Heart right ventricle (tissue), 16 donors: ENCODE measurements around the gene SH3TC2. TPM values are rescaled to one million over a fixed set of nuclear protein-coding genes. Genes with fewer than 3 reads are reported as not detected.

Experiments used
- ATAC-seq, 8 donors: fragments of 200-7000 bp; cut with Tn5 transposase; one replicate each; pipeline ENCODE4 v1.9.1; 2020; ENCODE audit warnings: mild to moderate bottlenecking in 8 of 8, moderate library complexity in 8 of 8, moderate number of reproducible peaks in 1 of 8
- DNase-seq, 2 donors: peaks; one replicate each; pipeline ENCODE4 v3.0.0-alpha.2; 2020
- H3K27ac ChIP-seq, 10 donors: fragments of 200-600 bp; sonication (generic) in 2 of 10; one replicate each; pipeline versions ENCODE4 v1.5.0 to v1.8.0; 2020 to 2022; ENCODE audit warnings: mild to moderate bottlenecking in 3 of 10
- H3K27me3 ChIP-seq, 7 donors: fragments of 200-600 bp; one replicate each; pipeline ENCODE4 v1.8.0; 2021 to 2022; ENCODE audit warnings: mild to moderate bottlenecking in 2 of 7
- H3K36me3 ChIP-seq, 9 donors: fragments of 200-600 bp; sonication (generic) in 1 of 9; one replicate each; pipeline versions ENCODE4 v1.5.0 to v1.8.0; 2020 to 2022; ENCODE audit warnings: mild to moderate bottlenecking in 2 of 9
- H3K4me1 ChIP-seq, 9 donors: fragments of 200-600 bp; sonication (generic) in 1 of 9; one replicate each; pipeline versions ENCODE4 v1.5.0 to v1.8.0; 2020 to 2022; ENCODE audit warnings: mild to moderate bottlenecking in 4 of 9
- H3K4me3 ChIP-seq, 10 donors: fragments of 200-600 bp; sonication (generic) in 2 of 10; one replicate each; pipeline versions ENCODE4 v1.5.0 to v1.8.0; 2020 to 2022; ENCODE audit warnings: mild to moderate bottlenecking in 7 of 10, moderate library complexity in 2 of 10
- H3K9me3 ChIP-seq, 11 donors: fragments of 200-600 bp in 10 of 11; sonication (generic) in 2 of 11; one replicate each; pipeline versions ENCODE4 v1.5.0 to v1.8.0; 2013 to 2022; ENCODE audit warnings: mild to moderate bottlenecking in 2 of 11, control low read depth in 1 of 11, moderate library complexity in 1 of 11
- CTCF ChIP-seq, 9 donors: fragments of 200-600 bp; sonication (generic) in 2 of 9; IDR thresholded peaks; one replicate each; pipeline versions ENCODE4 v1.5.0 to v1.8.0; 2021 to 2022; ENCODE audit warnings: antibody characterized with exemption in 9 of 9, mild to moderate bottlenecking in 5 of 9, moderate library complexity in 1 of 9
- WGBS, 2 donors: extraction: QIAGEN DNeasy Blood & Tissue Kit; methylation state at CpG; one replicate each; pipeline ENCODE4 v1.1.7; 2013; ENCODE audit warnings: inconsistent platforms in 1 of 2; 5-methylcytosine and 5-hydroxymethylcytosine counted together
- intact Hi-C, 10 donors: fragments of 100-400 bp; cut with DNase I; formaldehyde crosslinking; loops; one replicate each; pipeline versions ENCODE4 v1.11.1 to v1.14.2; 2022
- polyA plus RNA-seq, 2 donors: library from polyadenylated mRNA; stranded (reverse); fragments of 200-250 nt; gene quantifications; one replicate each; pipeline ENCODE4 v1.2.3, GENCODE V29; 2013
- total RNA-seq, 10 donors: library from RNA; stranded (reverse); fragmentation: NEBNext Ultra II Directional in 3 of 10; extraction: Animal tissue kit (Norgen Biotek cat#: 25700) in 3 of 10; gene quantifications; one replicate each; pipeline versions ENCODE4 v1.2.1 to v1.2.4, GENCODE V29; 2021 to 2023
- donor health status: Arrhythmogenic right ventricular cardiomyopathy.
- donor health status: ischemic (EF 13 %, LVEDD 7.1; RV severe dilation, severe dysfunction).
- donor health status: healthy with polysubstance abuse.
- donor health status: DM: no; HTN: yes; CAD: no.
- donor health status: DM: no; HTN: no; CAD: no.
- donor health status: ischemic (EF 25% LVEDD 6.9; RV normal size, moderate dysfunction).
- donor health status: ischemic (EF 25% LVEDD 5.7; RV mildly dilated, moderate dysfunction).
- donor health status: healthy.
- donor health status: DM: yes; HTN: yes; CAD: no.
- donor health status: Ischemic cardiomyopathy.
- donor health status: ischemic (EF 35%, LVEDD 5.7; RV mildly dilated, moderate dysfunction).
- donor health status: nonischemic (EF 11% LVEDD 7.7; RV severe dilation, severe dysfunction).
- donor health status: DM: yes; HTN: yes; CAD: no.
- donor health status: PGD.
- donor health status: ischemic (EF 29% LVEDD 5.4; RV normal size, mild dysfunction).
- donor health status: nonischemic (EF 23%, LVEDD 6.1; RV moderate dilation, normal function).

Gene SH3TC2
- total and polyA plus RNA-seq, 12 donors = 0.91 to 13.1 (median 6.9) TPM

GRCh38 chr5:149017636-149018035 lies 45.2 kb downstream of the SH3TC2 start:
- intact Hi-C loops = no loop called here
- Histone ChIP-seq H3K9me3 (peaks cover 0 to 6% (median 0%) of the 10 kb centered on the region in 11 donors), H3K27ac (no peak overlapping the region), H3K36me3 (no peaks in the 10 kb centered on the region), H3K4me1 (peaks cover 0 to 27% (median 8%) of the 10 kb centered on the region in 9 donors), H3K27me3 (no peaks in the 10 kb centered on the region), H3K4me3 (no peak overlapping the region)
- DNase-seq (no peak), ATAC-seq (no peak)
- WGBS, 2 donors = 87 to 100% methylated on average over 1 of the region's 1 CpG
- TF ChIP-seq CTCF (IDR thresholded peaks at IDR 0.05) = no peak

GRCh38 chr5:149015561-149015960 lies 47.3 kb downstream of the SH3TC2 start:
- H3K27me3 ChIP-seq = no peaks in the 10 kb centered on the region
- peaks cover 0 to 27% (median 8%) of the 10 kb centered on the region in 9 donors for H3K4me1 ChIP-seq
- ATAC-seq = no peak
- DNase-seq = no peak
- H3K36me3 ChIP-seq = no peaks in the 10 kb centered on the region
- 57 to 68% methylated on average over 1 of the region's 1 CpG for WGBS, 2 donors
- H3K9me3 ChIP-seq = no peaks in the 10 kb centered on the region
- intact Hi-C loops = no loop called here
- TF ChIP-seq CTCF (IDR thresholded peaks at IDR 0.05) = no peak
- no peak overlapping the region for H3K27ac ChIP-seq
- H3K4me3 ChIP-seq = no peak overlapping the region

DNA sequence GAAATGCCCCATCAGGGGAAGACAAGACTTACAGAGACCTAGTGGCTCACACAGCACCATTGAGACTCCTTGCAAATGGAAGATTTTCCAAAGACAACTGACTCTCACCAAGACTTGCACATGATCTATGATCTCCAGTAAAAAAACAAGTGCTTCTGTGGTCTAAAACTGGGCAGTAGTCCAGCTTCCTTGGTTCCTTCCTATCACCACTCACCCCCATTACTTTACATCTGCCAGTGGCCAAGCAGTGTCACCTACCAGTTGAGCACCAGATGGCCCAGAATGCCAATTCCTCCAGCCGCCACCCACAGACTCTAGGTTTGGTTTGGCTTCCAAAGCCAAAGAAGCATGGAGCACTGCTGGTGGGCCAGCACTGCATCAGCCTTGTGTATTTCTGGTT lies 47.7 kb downstream of the SH3TC2 start:
- Histone ChIP-seq H3K9me3 (no peaks in the 10 kb centered on the region), H3K27ac (no peak overlapping the region), H3K4me3 (no peak overlapping the region), H3K36me3 (peaks cover 0 to under 1% (median 0%) of the 10 kb centered on the region in 9 donors), H3K4me1 (peaks cover 0 to 27% (median 8%) of the 10 kb centered on the region in 9 donors), H3K27me3 (no peaks in the 10 kb centered on the region)
- intact Hi-C loops = no loop called here
- ATAC-seq = no peak
- no peak for DNase-seq
- TF ChIP-seq CTCF (IDR thresholded peaks at IDR 0.05) = no peak
- WGBS, 2 donors = 94% methylated on average over 1 of the region's 1 CpG

- no peak for DNase-seq
- no peak overlapping the region for H3K4me3 ChIP-seq
- peaks cover 0 to 23% (median 5%) of the 10 kb centered on the region in 9 donors for H3K4me1 ChIP-seq
- ATAC-seq = no peak
- H3K27me3 ChIP-seq = no peaks in the 10 kb centered on the region
- 96 to 97% methylated on average over 2 of the region's 2 CpGs for WGBS, 2 donors
- no peaks in the 10 kb centered on the region for H3K9me3 ChIP-seq
- intact Hi-C loops = no loop called here
- TF ChIP-seq CTCF (IDR thresholded peaks at IDR 0.05) = no peak
- H3K36me3 ChIP-seq = peaks cover 0 to 5% (median 0%) of the 10 kb centered on the region in 9 donors
- H3K27ac ChIP-seq = no peak overlapping the region
These were observed 48.3 kb downstream of the SH3TC2 start for GRCh38 chr5:149014571-149015031.
